Right lobe of liver (tissue), 4 donors: ENCODE data around the gene IGF2BP3.

Source experiments
- POLR2A ChIP-seq: fragments of 450-650 bp; IDR thresholded peaks from one replicate; pipeline ENCODE4 v1.6.1; 2017; ENCODE audit warnings: antibody characterized with exemption, mild to moderate bottlenecking
- TF ChIP-seq, protein P1 (sequence below), 4 donors: fragments of 200-600 bp in 3 of 4; fragments of 450-650 bp in 1 of 4; IDR thresholded peaks; one replicate each; pipeline versions ENCODE4 v1.5.1 to v1.8.0; 2016 to 2022; ENCODE audit warnings: antibody characterized with exemption in 4 of 4, mild to moderate bottlenecking in 2 of 4
- donor health status: DM: no; HTN: no; CAD: no.
- donor health status: DM: no; HTN: no; CAD: no.
- donor health status: DM: no; HTN: yes; CAD: no.

GRCh38 chr7:23456093-23456492 lies 14.2 kb downstream of the IGF2BP3 start:
- TF ChIP-seq, protein P1, sequence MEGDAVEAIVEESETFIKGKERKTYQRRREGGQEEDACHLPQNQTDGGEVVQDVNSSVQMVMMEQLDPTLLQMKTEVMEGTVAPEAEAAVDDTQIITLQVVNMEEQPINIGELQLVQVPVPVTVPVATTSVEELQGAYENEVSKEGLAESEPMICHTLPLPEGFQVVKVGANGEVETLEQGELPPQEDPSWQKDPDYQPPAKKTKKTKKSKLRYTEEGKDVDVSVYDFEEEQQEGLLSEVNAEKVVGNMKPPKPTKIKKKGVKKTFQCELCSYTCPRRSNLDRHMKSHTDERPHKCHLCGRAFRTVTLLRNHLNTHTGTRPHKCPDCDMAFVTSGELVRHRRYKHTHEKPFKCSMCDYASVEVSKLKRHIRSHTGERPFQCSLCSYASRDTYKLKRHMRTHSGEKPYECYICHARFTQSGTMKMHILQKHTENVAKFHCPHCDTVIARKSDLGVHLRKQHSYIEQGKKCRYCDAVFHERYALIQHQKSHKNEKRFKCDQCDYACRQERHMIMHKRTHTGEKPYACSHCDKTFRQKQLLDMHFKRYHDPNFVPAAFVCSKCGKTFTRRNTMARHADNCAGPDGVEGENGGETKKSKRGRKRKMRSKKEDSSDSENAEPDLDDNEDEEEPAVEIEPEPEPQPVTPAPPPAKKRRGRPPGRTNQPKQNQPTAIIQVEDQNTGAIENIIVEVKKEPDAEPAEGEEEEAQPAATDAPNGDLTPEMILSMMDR (IDR thresholded peaks at IDR 0.05): no peak
- TF ChIP-seq POLR2A: no peak
